CD4-positive, alpha-beta T cell treated with Interleukin-4 for 4 hours (primary cell): Measurements from ENCODE around the gene C4orf33.
"Not testable (repeated sequence)": the region's sequence is repeated elsewhere in the genome, so short reads cannot be mapped to it uniquely, and the experiment has no call there.

Experiments
- DNase-seq: peaks from one replicate; pipeline ENCODE4 v3.0.0-alpha.2; 2020

The C4orf33 gene

GRCh38 chr4:129095811-129096454 is at the start of gene C4orf33:
Gene C4orf33, plus strand, starts transcription at chr4:129096152. Its CDS starts 6,459 bp downstream, at chr4:129102611.
- DNase-seq, result peak; percentile 82

- no peak for DNase-seq
These were observed 36.9 kb upstream of the C4orf33 start for GRCh38 chr4:129059028-129059427.

- no peak for DNase-seq
These were observed 33.4 kb upstream of the C4orf33 start for GRCh38 chr4:129062580-129062979.

GRCh38 chr4:129063640-129064039 is 32.3 kb upstream of the C4orf33 start:
- no peak for DNase-seq

GRCh38 chr4:129064717-129065116 is 31.2 kb upstream of the C4orf33 start:
- no peak for DNase-seq

- not testable (repeated sequence) for DNase-seq
These were observed 26.4 kb upstream of the C4orf33 start for GRCh38 chr4:129069537-129069936.

GRCh38 chr4:129077326-129077725 is 18.6 kb upstream of the C4orf33 start:
- DNase-seq, result no peak

- DNase-seq, result no peak
These were observed 15.8 kb upstream of the C4orf33 start for GRCh38 chr4:129080129-129080528.

- DNase-seq, result no peak
These were observed 13.7 kb upstream of the C4orf33 start for GRCh38 chr4:129082302-129082701.

GRCh38 chr4:129085472-129085871 is 10.5 kb upstream of the C4orf33 start:
- DNase-seq, result no peak

GRCh38 chr4:129087516-129087915 is 8.4 kb upstream of the C4orf33 start:
- no peak for DNase-seq

- no peak for DNase-seq
These were observed 3.2 kb upstream of the C4orf33 start for GRCh38 chr4:129092631-129093190.

GRCh38 chr4:129093191-129093920 is 2.6 kb upstream of the C4orf33 start, which contains the start of gene SCLT1:
Gene SCLT1, minus strand, starts transcription at chr4:129093539. Its CDS starts 436 bp downstream, at chr4:129093103.
- DNase-seq, result peak; percentile 94

- DNase-seq, result no peak
These were observed 1.6 kb upstream of the C4orf33 start for GRCh38 chr4:129094347-129094746.

GRCh38 chr4:129098531-129099001 is 2.6 kb downstream of the C4orf33 start:
- DNase-seq, result no peak

- no peak for DNase-seq
These were observed 14.2 kb downstream of the C4orf33 start for GRCh38 chr4:129109965-129110824.

GRCh38 chr4:129110931-129111330 is 15.0 kb downstream of the C4orf33 start:
- no peak for DNase-seq

- no peak for DNase-seq
These were observed 16.0 kb downstream of the C4orf33 start for GRCh38 chr4:129111919-129112318.

GRCh38 chr4:129113434-129113833 is 17.5 kb downstream of the C4orf33 start:
- DNase-seq, result no peak

GRCh38 chr4:129113919-129114318 is 18.0 kb downstream of the C4orf33 start:
- no peak for DNase-seq

GRCh38 chr4:129117705-129118104 is 21.8 kb downstream of the C4orf33 start:
- no peak for DNase-seq

GRCh38 chr4:129126614-129127013 is 30.7 kb downstream of the C4orf33 start:
- DNase-seq, result not testable (repeated sequence)

- DNase-seq, result no peak
These were observed 33.2 kb downstream of the C4orf33 start for GRCh38 chr4:129129143-129129542.
